ENCODE results near the gene PTPN20. TPM values are rescaled to one million over a fixed set of nuclear protein-coding genes. Genes with fewer than 3 reads are reported as not detected.
A peak's percentile ranks its signal among the peaks of the same experiment; 100 is the strongest.

PTPN20 gene
- total RNA-seq, 1 donor from 2014 or later = 1.5 TPM

DNA sequence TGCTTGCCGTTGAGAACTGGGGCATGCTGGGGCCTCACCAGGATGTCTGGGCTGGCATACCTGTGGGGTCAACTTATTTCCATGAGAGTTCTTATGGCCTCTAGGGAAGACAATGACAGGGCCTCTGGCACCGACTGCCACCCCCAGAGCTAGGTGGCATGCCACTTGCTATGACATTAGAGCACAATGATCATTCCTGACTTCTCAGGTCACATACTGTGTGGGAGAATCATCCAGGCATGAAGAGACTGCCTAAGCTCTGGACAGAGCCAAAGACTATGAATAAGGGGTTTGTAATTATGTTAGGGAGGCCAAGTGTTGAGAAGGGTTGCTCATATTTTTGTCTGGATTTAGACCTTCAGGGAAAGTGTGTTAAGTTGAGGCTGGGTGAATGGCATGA, 97.5 kb downstream of the PTPN20 start:
- Histone ChIP-seq H3K4me1 (no peaks in the 10 kb centered on the region), H3K9me3 (no peaks in the 10 kb centered on the region), H3K27me3 (no peaks in the 10 kb centered on the region), H3K27ac (no peak overlapping the region), H3K4me3 (no peak overlapping the region), H3K36me3 (no peaks in the 10 kb centered on the region)
- intact Hi-C loops (cut with DNase I) = no loop called here
- no peak for TF ChIP-seq POLR2A (IDR thresholded peaks at IDR 0.05)
- no peak for TF ChIP-seq POLR2AphosphoS5 (IDR thresholded peaks at IDR 0.05; ENCODE audit: insufficient read depth in 1 of 2, low read depth in 1 of 2)
- TF ChIP-seq, protein P1, sequence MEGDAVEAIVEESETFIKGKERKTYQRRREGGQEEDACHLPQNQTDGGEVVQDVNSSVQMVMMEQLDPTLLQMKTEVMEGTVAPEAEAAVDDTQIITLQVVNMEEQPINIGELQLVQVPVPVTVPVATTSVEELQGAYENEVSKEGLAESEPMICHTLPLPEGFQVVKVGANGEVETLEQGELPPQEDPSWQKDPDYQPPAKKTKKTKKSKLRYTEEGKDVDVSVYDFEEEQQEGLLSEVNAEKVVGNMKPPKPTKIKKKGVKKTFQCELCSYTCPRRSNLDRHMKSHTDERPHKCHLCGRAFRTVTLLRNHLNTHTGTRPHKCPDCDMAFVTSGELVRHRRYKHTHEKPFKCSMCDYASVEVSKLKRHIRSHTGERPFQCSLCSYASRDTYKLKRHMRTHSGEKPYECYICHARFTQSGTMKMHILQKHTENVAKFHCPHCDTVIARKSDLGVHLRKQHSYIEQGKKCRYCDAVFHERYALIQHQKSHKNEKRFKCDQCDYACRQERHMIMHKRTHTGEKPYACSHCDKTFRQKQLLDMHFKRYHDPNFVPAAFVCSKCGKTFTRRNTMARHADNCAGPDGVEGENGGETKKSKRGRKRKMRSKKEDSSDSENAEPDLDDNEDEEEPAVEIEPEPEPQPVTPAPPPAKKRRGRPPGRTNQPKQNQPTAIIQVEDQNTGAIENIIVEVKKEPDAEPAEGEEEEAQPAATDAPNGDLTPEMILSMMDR (IDR thresholded peaks at IDR 0.05) = no peak
- DNase-seq (ENCODE audit: extremely low spot score in 2 of 2) = no peak

GRCh38 chr10:47009215-47009838, 98.1 kb downstream of the PTPN20 start:
- H3K4me3 ChIP-seq = no peak overlapping the region
- no peak overlapping the region for H3K27ac ChIP-seq
- H3K27me3 ChIP-seq = no peaks in the 10 kb centered on the region
- DNase-seq (ENCODE audit: extremely low spot score in 2 of 2) = no peak
- TF ChIP-seq POLR2A (IDR thresholded peaks at IDR 0.05) = no peak
- TF ChIP-seq POLR2AphosphoS5 (IDR thresholded peaks at IDR 0.05; ENCODE audit: insufficient read depth in 1 of 2, low read depth in 1 of 2) = no peak
- TF ChIP-seq, protein P1 (IDR thresholded peaks at IDR 0.05) = no peak
- no peaks in the 10 kb centered on the region for H3K36me3 ChIP-seq
- intact Hi-C loops (cut with DNase I) = no loop called here
- H3K4me1 ChIP-seq = no peaks in the 10 kb centered on the region
- H3K9me3 ChIP-seq = no peaks in the 10 kb centered on the region

- TF ChIP-seq, protein P1 (IDR thresholded peaks at IDR 0.05) = no peak
- TF ChIP-seq POLR2A (IDR thresholded peaks at IDR 0.05) (no peak), POLR2AphosphoS5 (IDR thresholded peaks at IDR 0.05; ENCODE audit: insufficient read depth in 1 of 2, low read depth in 1 of 2) (no peak)
- intact Hi-C loops (cut with DNase I) = no loop called here
Measured at GRCh38 chr10:47010036-47010435, 98.8 kb downstream of the PTPN20 start.

GRCh38 chr10:47012214-47012613, 101.0 kb downstream of the PTPN20 start:
- Histone ChIP-seq H3K4me3 (no peak overlapping the region), H3K27me3 (no peaks in the 10 kb centered on the region), H3K4me1 (no peaks in the 10 kb centered on the region), H3K9me3 (no peaks in the 10 kb centered on the region), H3K27ac (no peak overlapping the region), H3K36me3 (no peaks in the 10 kb centered on the region)
- no peak for DNase-seq (ENCODE audit: extremely low spot score in 2 of 2)
- TF ChIP-seq, protein P1 (IDR thresholded peaks at IDR 0.05) = no peak
- no peak for TF ChIP-seq POLR2AphosphoS5 (IDR thresholded peaks at IDR 0.05; ENCODE audit: insufficient read depth in 1 of 2, low read depth in 1 of 2)
- intact Hi-C loops (cut with DNase I) = no loop called here

More at GRCh38 chr10:47010036-47010435, 98.8 kb downstream of the PTPN20 start:
- Histone ChIP-seq H3K4me3 (no peak overlapping the region), H3K36me3 (no peaks in the 10 kb centered on the region), H3K27me3 (no peaks in the 10 kb centered on the region), H3K4me1 (no peaks in the 10 kb centered on the region), H3K9me3 (no peaks in the 10 kb centered on the region), H3K27ac (no peak overlapping the region)
- no peak for DNase-seq (ENCODE audit: extremely low spot score in 2 of 2)

GRCh38 chr10:47013507-47014154, 102.4 kb downstream of the PTPN20 start:
- Histone ChIP-seq H3K27me3 (no peaks in the 10 kb centered on the region), H3K9me3 (no peaks in the 10 kb centered on the region), H3K4me1 (no peaks in the 10 kb centered on the region), H3K4me3 (no peak overlapping the region), H3K27ac (peak overlapping the region; percentile 10), H3K36me3 (no peaks in the 10 kb centered on the region)
- intact Hi-C loops (cut with DNase I) = no loop called here
- TF ChIP-seq POLR2A (IDR thresholded peaks at IDR 0.05) (no peak), POLR2AphosphoS5 (IDR thresholded peaks at IDR 0.05; ENCODE audit: insufficient read depth in 1 of 2, low read depth in 1 of 2) (peak in 1 of 2 donors; percentile 37)
- DNase-seq (ENCODE audit: extremely low spot score in 2 of 2) = peak in 1 of 2 donors; percentile 86
